K562 (cell line): Measurements from ENCODE around the gene FAM167B. TPM values are rescaled to one million over a fixed set of nuclear protein-coding genes. Genes with fewer than 3 reads are reported as not detected.
A peak's percentile ranks its signal among the peaks of the same experiment; 100 is the strongest.

Experiments
- BCLAF1 ChIP-seq, 2 experiments: fragments of 450-650 bp in 1 of 2; IDR thresholded peaks; 2 replicates each; pipeline ENCODE4 v1.6.1; 2011 to 2017; ENCODE audit warnings: low read depth in 2 of 2, antibody characterized with exemption in 1 of 2, borderline replicate concordance in 1 of 2, low read length in 1 of 2, mild to moderate bottlenecking in 1 of 2, mixed read lengths in 1 of 2; ENCODE audit not compliant: control insufficient read depth in 1 of 2
- DEAF1 ChIP-seq: fragments of 450-650 bp; formaldehyde crosslinking; IDR thresholded peaks from 2 replicates; pipeline ENCODE4 v1.4.0; 2020; ENCODE audit warnings: mild to moderate bottlenecking, moderate library complexity
- NR2F6 ChIP-seq: fragments of 450-650 bp; formaldehyde crosslinking; IDR thresholded peaks from 2 replicates; pipeline ENCODE4 v1.4.0; 2020; ENCODE audit warnings: mild to moderate bottlenecking
- RERE ChIP-seq: sonication (generic); formaldehyde crosslinking; IDR thresholded peaks from 2 replicates; pipeline ENCODE4 v1.8.0; 2023; ENCODE audit warnings: missing genetic modification reagents, mild to moderate bottlenecking, borderline replicate concordance
- SIX5 ChIP-seq, 2 experiments: IDR thresholded peaks; 2 replicates each; pipeline ENCODE4 v1.6.1; 2011; ENCODE audit warnings: low read length in 2 of 2, borderline replicate concordance in 1 of 2, low read depth in 1 of 2, mild to moderate bottlenecking in 1 of 2, moderate library complexity in 1 of 2; ENCODE audit not compliant: insufficient read depth in 1 of 2
- SRSF1 ChIP-seq: fragments of 200-400 bp; formaldehyde crosslinking; IDR thresholded peaks from 2 replicates; pipeline ENCODE4 v1.6.1; 2017; ENCODE audit warnings: mild to moderate bottlenecking, low read depth, low read length, moderate library complexity
- TBL1XR1 ChIP-seq, 2 experiments: IDR thresholded peaks; 2 replicates each; pipeline ENCODE4 v1.6.1; 2012; ENCODE audit warnings: improper control_type of control experiment in 2 of 2, low read length in 2 of 2, mild to moderate bottlenecking in 1 of 2
- ZBTB49 ChIP-seq: sonication (generic); formaldehyde crosslinking; IDR thresholded peaks from 2 replicates; pipeline ENCODE4 v1.8.0; 2022; ENCODE audit warnings: missing genetic modification reagents, mild to moderate bottlenecking, borderline replicate concordance
- ZKSCAN1 ChIP-seq: fragments of 150-350 bp; IDR thresholded peaks from 2 replicates; pipeline ENCODE4 v1.6.1; 2016; ENCODE audit warnings: low read depth, low read length
- ZNF133 ChIP-seq: fragments of 250-450 bp; sonication (Bioruptor Pico); IDR thresholded peaks from 2 replicates; pipeline ENCODE4 v1.4.0; 2020; ENCODE audit warnings: mild to moderate bottlenecking
- ZNF511 ChIP-seq: sonication (generic); formaldehyde crosslinking; IDR thresholded peaks from 2 replicates; pipeline ENCODE4 v1.8.0; 2022; ENCODE audit warnings: mild to moderate bottlenecking, missing genetic modification reagents
- polyA plus RNA-seq, 8 experiments: library from polyadenylated mRNA; depleted of rRNA in 4 of 8; stranded (reverse) in 5 of 8; unstranded in 3 of 8; fragments of >200 nt; fragmentation: Nextera tagmentation in 2 of 8; fragmentation: Illumina TruSeq in 1 of 8; extraction: Ambion mirVana in 2 of 8; extraction: Trizol in 1 of 8; gene quantifications; 2 replicates each; pipeline versions ENCODE4 v1.2.1 to v1.2.3, GENCODE V29; 2011 to 2014; ENCODE audit warnings: inconsistent platforms in 1 of 8, missing spikeins in 1 of 8
- total RNA-seq, 7 experiments: library from RNA; depleted of rRNA in 6 of 7; stranded (reverse); fragments of >200 nt in 6 of 7; fragmentation: Illumina TruSeq in 2 of 7; extraction: Trizol in 2 of 7; gene quantifications; 2 replicates each; pipeline versions ENCODE4 v1.2.1 to v1.2.3, GENCODE V29; 2011 to 2021; ENCODE audit warnings: low replicate concordance in 1 of 7

Gene FAM167B
- total and polyA plus RNA-seq, 9 of the 15 experiments (the other 6 are each of a cell fraction or from before 2014, with no cell fraction given): not detected

GRCh38 chr1:32247983-32248889 lies 1.2 kb downstream of the FAM167B start (continued):
- TF ChIP-seq ZNF511: no peak; the same call in 1 of the 2 replicates
- TF ChIP-seq TBL1XR1 (IDR thresholded peaks at IDR 0.05; ENCODE audit: low read length in 2 of 2): no peak
- TF ChIP-seq ZKSCAN1: 0 out of 2 replicates have a peak, but pooled peaks have one; percentile 67
- TF ChIP-seq DEAF1 (CRISPR knock-in tag): peak; percentile 45
- no peak for TF ChIP-seq SRSF1
- 0 out of 4 replicates have a peak, but pooled peaks of 1 of the 2 experiments have one; percentile 41 for TF ChIP-seq BCLAF1 (IDR thresholded peaks at IDR 0.05; ENCODE audit: borderline replicate concordance in 1 of 2, control insufficient read depth in 1 of 2, low read depth in 2 of 2, low read length in 1 of 2)
- TF ChIP-seq ZBTB49 (CRISPR knock-in tag): no peak
- no peak for TF ChIP-seq RERE (CRISPR knock-in tag)
- TF ChIP-seq SIX5 (IDR thresholded peaks at IDR 0.05; ENCODE audit: borderline replicate concordance in 1 of 2, insufficient read depth in 1 of 2, low read depth in 1 of 2, low read length in 2 of 2): no peak
- no peak for TF ChIP-seq ZNF133 (CRISPR knock-in tag)
- TF ChIP-seq NR2F6: no peak
